ENCODE results near the gene AK9.

- TF ChIP-seq EZH2 (IDR thresholded peaks at IDR 0.05; ENCODE audit: low read depth, low read length, severe bottlenecking) (no peak), RAD21 (IDR thresholded peaks at IDR 0.05 in 1 of 2, conservative IDR thresholded peaks at IDR 0.05 in 1 of 2; ENCODE audit: low read depth in 2 of 2, low read length in 2 of 2) (no peak), YY1 (IDR thresholded peaks at IDR 0.05; ENCODE audit: low read depth, low read length) (no peak)
Measured at GRCh38 chr6:109493865-109494264, 197.1 kb downstream of the AK9 start.
